Tibial artery (tissue), 4 donors: ENCODE measurements around the gene PCDH15.
"Not testable (repeated sequence)": the region's sequence is repeated elsewhere in the genome, so short reads cannot be mapped to it uniquely, and the experiment has no call there.

Experiments
- DNase-seq, 2 donors: peaks; one replicate each; pipeline ENCODE4 v3.0.0-alpha.2; 2019
- H3K27ac ChIP-seq, 2 donors: fragments of 200-600 bp; sonication (generic) in 1 of 2; 1 replicate in 1 of 2; 2 replicates in 1 of 2; pipeline ENCODE4 v1.5.1; 2018 to 2019; ENCODE audit warnings: mild to moderate bottlenecking in 1 of 2
- H3K27me3 ChIP-seq, 2 donors: fragments of 200-600 bp; sonication (generic) in 1 of 2; one replicate each; pipeline versions ENCODE4 v1.5.1 to v1.6.0; 2016 to 2019
- H3K36me3 ChIP-seq, 3 donors: fragments of 200-600 bp; sonication (generic) in 2 of 3; one replicate each; pipeline ENCODE4 v1.5.1; 2016 to 2019; ENCODE audit warnings: mild to moderate bottlenecking in 2 of 3
- H3K4me1 ChIP-seq, 4 donors: fragments of 200-600 bp; sonication (generic) in 2 of 4; 1 replicate in 3 of 4; 2 replicates in 1 of 4; pipeline ENCODE4 v1.5.1; 2016 to 2019
- H3K4me3 ChIP-seq, 2 donors: fragments of 200-600 bp; sonication (generic) in 1 of 2; 1 replicate in 1 of 2; 2 replicates in 1 of 2; pipeline ENCODE4 v1.5.1; 2018 to 2019; ENCODE audit warnings: mild to moderate bottlenecking in 2 of 2
- H3K9me3 ChIP-seq, 3 donors: fragments of 200-600 bp; sonication (generic) in 1 of 3; one replicate each; pipeline ENCODE4 v1.5.1; 2016 to 2019
- intact Hi-C: fragments of 100-400 bp; cut with DNase I; formaldehyde crosslinking; loops from one replicate; pipeline ENCODE4 v1.15.0; 2023; ENCODE audit warnings: low total_unique reads
- TF ChIP-seq, protein P1 (sequence below), 2 experiments: fragments of 200-600 bp in 1 of 2; fragments of 450-650 bp in 1 of 2; IDR thresholded peaks; one replicate each; pipeline ENCODE4 v1.5.1; 2017 to 2019; ENCODE audit warnings: antibody characterized with exemption in 2 of 2, mild to moderate bottlenecking in 1 of 2, moderate library complexity in 1 of 2

Gene PCDH15

DNA sequence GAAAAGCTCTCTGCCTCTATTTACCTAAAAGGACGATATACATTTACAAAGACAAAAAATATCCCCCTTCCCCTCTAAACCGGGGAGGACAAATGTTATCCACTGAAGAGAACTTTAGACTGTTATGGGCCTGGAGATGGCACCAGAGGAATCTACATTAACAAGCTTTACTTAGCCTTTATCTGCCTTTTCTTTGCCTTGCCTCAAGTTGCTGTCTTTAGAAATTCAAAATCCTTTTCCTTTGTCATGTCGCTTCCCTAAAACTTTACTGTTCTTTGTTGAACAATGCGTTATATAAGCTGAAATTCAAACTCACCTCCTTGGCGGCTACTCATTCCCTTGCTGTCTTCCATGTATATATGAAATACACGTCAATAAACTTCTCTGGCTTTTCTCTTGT is 405.0 kb downstream of the PCDH15 start:
- H3K27me3 ChIP-seq, result no peaks in the 10 kb centered on the region
- no peak overlapping the region for H3K27ac ChIP-seq
- H3K9me3 ChIP-seq, result no peaks in the 10 kb centered on the region
- no peak overlapping the region for H3K4me3 ChIP-seq
- no peak for DNase-seq
- TF ChIP-seq, protein P1, sequence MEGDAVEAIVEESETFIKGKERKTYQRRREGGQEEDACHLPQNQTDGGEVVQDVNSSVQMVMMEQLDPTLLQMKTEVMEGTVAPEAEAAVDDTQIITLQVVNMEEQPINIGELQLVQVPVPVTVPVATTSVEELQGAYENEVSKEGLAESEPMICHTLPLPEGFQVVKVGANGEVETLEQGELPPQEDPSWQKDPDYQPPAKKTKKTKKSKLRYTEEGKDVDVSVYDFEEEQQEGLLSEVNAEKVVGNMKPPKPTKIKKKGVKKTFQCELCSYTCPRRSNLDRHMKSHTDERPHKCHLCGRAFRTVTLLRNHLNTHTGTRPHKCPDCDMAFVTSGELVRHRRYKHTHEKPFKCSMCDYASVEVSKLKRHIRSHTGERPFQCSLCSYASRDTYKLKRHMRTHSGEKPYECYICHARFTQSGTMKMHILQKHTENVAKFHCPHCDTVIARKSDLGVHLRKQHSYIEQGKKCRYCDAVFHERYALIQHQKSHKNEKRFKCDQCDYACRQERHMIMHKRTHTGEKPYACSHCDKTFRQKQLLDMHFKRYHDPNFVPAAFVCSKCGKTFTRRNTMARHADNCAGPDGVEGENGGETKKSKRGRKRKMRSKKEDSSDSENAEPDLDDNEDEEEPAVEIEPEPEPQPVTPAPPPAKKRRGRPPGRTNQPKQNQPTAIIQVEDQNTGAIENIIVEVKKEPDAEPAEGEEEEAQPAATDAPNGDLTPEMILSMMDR (IDR thresholded peaks at IDR 0.05), result no peak
- intact Hi-C loops, result no loop called here
- H3K4me1 ChIP-seq, result no peaks in the 10 kb centered on the region
- H3K36me3 ChIP-seq, result no peaks in the 10 kb centered on the region

DNA sequence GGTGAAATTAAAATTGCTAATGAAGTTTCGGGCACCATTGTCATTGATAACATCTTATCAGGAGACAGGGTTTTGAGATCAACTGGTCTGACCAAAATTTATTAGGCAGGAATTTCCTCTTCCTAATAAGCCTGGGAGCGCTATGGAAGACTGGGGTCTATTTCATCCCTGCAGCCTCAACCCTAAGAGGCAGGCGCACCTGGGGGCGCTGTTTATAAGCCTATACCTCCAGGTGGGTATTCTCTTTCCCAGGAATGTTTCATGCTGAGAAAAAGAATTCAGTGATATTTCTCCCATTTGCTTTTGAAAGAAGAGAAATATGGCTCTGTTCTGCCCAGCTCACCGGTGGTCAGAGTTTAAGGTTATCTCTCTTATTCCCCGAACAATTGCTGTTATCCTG is 406.4 kb downstream of the PCDH15 start:
- intact Hi-C loops, H3K4me3 ChIP-seq, H3K27me3 ChIP-seq, H3K36me3 ChIP-seq, H3K9me3 ChIP-seq, H3K4me1 ChIP-seq, DNase-seq, H3K27ac ChIP-seq: not testable (repeated sequence)

DNA sequence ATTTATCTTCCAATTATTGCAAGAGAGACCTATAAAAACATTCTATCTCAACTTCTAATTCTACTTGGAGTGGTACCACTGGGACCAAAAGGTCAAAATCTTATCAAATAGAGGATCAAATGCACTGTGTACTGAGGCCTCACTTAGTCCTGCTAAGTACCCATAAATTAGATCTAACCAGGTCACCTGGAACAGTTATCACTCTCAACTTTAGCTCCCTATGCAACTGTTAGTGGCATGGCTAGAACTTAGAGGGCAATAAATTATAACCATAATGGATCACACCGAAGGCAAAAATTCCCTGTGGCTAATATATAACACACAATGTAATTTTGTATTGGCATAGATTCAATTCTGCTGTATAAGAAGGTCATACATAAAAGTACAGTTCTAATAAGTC is 428.9 kb downstream of the PCDH15 start:
- Histone ChIP-seq H3K27me3 (no peaks in the 10 kb centered on the region), H3K4me3 (no peak overlapping the region), H3K36me3 (no peaks in the 10 kb centered on the region), H3K4me1 (no peaks in the 10 kb centered on the region), H3K9me3 (no peaks in the 10 kb centered on the region), H3K27ac (no peak overlapping the region)
- TF ChIP-seq, protein P1 (IDR thresholded peaks at IDR 0.05), result no peak
- intact Hi-C loops, result no loop called here
- no peak for DNase-seq

DNA sequence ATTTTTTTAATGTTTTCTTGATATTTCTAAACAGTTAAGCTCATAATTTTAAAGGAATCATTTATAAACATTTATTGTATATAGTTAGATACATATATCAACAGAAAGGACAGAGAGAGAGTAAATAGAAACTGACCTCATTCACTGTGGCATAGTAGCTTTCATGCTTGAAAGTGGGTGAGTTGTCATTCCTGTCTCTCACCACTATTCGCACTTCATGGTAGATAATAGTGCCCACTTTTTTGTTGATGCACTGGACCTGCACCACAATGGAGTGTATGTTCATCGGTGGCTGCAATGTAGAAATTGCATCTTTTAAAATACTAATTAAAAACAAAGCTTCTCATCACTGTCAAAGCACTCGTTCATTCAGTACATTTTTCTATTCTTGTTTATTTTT is 432.0 kb downstream of the PCDH15 start:
- no peak overlapping the region for H3K27ac ChIP-seq
- intact Hi-C loops, result no loop called here
- no peaks in the 10 kb centered on the region for H3K9me3 ChIP-seq
- TF ChIP-seq, protein P1 (IDR thresholded peaks at IDR 0.05), result no peak
- H3K4me1 ChIP-seq, result no peaks in the 10 kb centered on the region
- no peak overlapping the region for H3K4me3 ChIP-seq
- H3K36me3 ChIP-seq, result no peaks in the 10 kb centered on the region
- no peaks in the 10 kb centered on the region for H3K27me3 ChIP-seq
- DNase-seq, result no peak

DNA sequence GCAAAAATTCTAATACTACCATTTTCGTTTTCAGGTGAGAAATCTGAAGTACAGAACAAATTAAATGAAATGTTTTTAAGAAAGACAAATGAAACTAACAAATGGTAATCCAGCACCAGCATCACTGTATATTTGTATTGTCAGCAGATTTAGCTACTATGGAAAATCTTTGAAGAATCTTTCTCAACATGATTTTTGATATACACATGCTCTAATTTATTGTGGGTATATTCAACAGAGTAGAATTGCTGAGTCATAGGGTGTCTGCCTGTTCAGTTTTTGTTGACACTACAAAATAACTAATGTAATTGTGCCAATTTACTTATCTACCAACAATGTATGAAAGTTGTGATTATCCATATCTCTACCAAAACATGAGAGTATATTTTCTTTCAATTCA is 437.6 kb downstream of the PCDH15 start:
- TF ChIP-seq, protein P1 (IDR thresholded peaks at IDR 0.05), result no peak
- H3K4me1 ChIP-seq, result no peaks in the 10 kb centered on the region
- H3K4me3 ChIP-seq, result no peak overlapping the region
- intact Hi-C loops, result no loop called here
- no peak overlapping the region for H3K27ac ChIP-seq
- DNase-seq, result no peak
- H3K36me3 ChIP-seq, result no peaks in the 10 kb centered on the region
- no peaks in the 10 kb centered on the region for H3K27me3 ChIP-seq
- no peaks in the 10 kb centered on the region for H3K9me3 ChIP-seq

DNA sequence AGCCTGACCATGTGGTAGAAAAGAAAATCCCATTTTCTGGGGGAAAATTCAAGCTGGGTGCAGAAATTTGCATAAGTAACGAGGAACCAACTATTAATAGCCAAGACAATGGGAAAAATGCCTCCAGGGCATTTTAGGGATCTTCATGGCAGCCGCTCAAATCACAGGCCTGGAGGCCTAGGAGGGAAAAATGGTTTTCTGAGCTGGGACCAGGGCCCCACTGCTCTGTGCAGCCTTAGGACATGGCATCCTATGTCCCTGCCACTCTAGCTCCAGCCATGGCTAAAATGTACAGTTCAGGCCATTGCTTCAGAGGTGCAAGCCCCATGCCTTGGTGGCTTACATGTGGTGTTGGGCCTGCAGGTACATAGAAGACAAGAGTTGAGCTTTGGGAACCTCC is 459.0 kb downstream of the PCDH15 start:
- peaks cover 0 to 4% (median 0%) of the 10 kb centered on the region in 3 donors for H3K9me3 ChIP-seq
- TF ChIP-seq, protein P1 (IDR thresholded peaks at IDR 0.05), result no peak
- intact Hi-C loops, result no loop called here

More for the DNA sequence above, 459.0 kb downstream of the PCDH15 start:
- Histone ChIP-seq H3K4me1 (no peaks in the 10 kb centered on the region), H3K27me3 (no peaks in the 10 kb centered on the region), H3K27ac (no peak overlapping the region), H3K36me3 (no peaks in the 10 kb centered on the region), H3K4me3 (no peak overlapping the region)
- no peak for DNase-seq
